K562 (cell line): ENCODE measurements around the gene PLCB3. TPM values are rescaled to one million over a fixed set of nuclear protein-coding genes. Genes with fewer than 3 reads are reported as not detected.

ENCODE experiments used
- CBX3 ChIP-seq, 2 experiments: IDR thresholded peaks; 1 replicate in 1 of 2; 2 replicates in 1 of 2; pipeline ENCODE4 v1.6.1; 2012; ENCODE audit warnings: inconsistent platforms in 2 of 2, low read length in 2 of 2, borderline replicate concordance in 1 of 2, control low read depth in 1 of 2
- CC2D1A ChIP-seq: fragments of 450-650 bp; IDR thresholded peaks from 2 replicates; pipeline ENCODE4 v1.6.1; 2017; ENCODE audit warnings: mild to moderate bottlenecking
- ESRRA ChIP-seq: fragments of 450-650 bp; IDR thresholded peaks from 2 replicates; pipeline ENCODE4 v1.6.1; 2014; ENCODE audit warnings: low read depth, mild to moderate bottlenecking, moderate library complexity, borderline replicate concordance
- MAFF ChIP-seq: IDR thresholded peaks from 2 replicates; pipeline ENCODE4 v1.6.1; 2012; ENCODE audit warnings: low read length, improper control_type of control experiment
- MXI1 ChIP-seq: IDR thresholded peaks from 2 replicates; pipeline ENCODE4 v1.6.1; 2011; ENCODE audit warnings: low read depth, mild to moderate bottlenecking, improper control_type of control experiment, low read length
- NFYB ChIP-seq: IDR thresholded peaks from 2 replicates; pipeline ENCODE4 v1.6.1; 2011; ENCODE audit warnings: mild to moderate bottlenecking, moderate library complexity; ENCODE audit not compliant: insufficient read length; ENCODE audit errors: extremely low read depth
- PRPF4 ChIP-seq: fragments of 200-400 bp; formaldehyde crosslinking; IDR thresholded peaks from one replicate; pipeline ENCODE4 v1.6.1; 2017; ENCODE audit warnings: low read length, low read depth, mild to moderate bottlenecking; ENCODE audit not compliant: insufficient read depth, poor library complexity, severe bottlenecking
- SAP30 ChIP-seq: fragments of 200-600 bp; sonication (generic); IDR thresholded peaks from 2 replicates; pipeline ENCODE4 v1.6.1; 2012; ENCODE audit warnings: borderline replicate concordance, low read depth, mild to moderate bottlenecking, moderate library complexity, low read length, control low read depth, inconsistent platforms; ENCODE audit not compliant: insufficient read depth, poor library complexity, severe bottlenecking
- WHSC1 ChIP-seq: IDR thresholded peaks from one replicate; pipeline ENCODE4 v1.6.1; 2012; ENCODE audit warnings: low read length, control low read depth, inconsistent platforms
- ZBTB11 ChIP-seq, 3 experiments: fragments of 200-800 bp in 1 of 3; fragments of 250-450 bp in 1 of 3; fragments of 450-650 bp in 1 of 3; sonication (Bioruptor Pico) in 1 of 3; sonication (Bioruptor generic) in 1 of 3; formaldehyde crosslinking in 1 of 3; IDR thresholded peaks; 2 replicates each; pipeline versions ENCODE4 v1.6.1 to v1.8.0; 2016 to 2022; ENCODE audit warnings: mild to moderate bottlenecking in 2 of 3, missing genetic modification characterization in 2 of 3, missing compliant biosample characterization in 1 of 3, moderate library complexity in 1 of 3
- ZEB2 ChIP-seq: fragments of 450-650 bp; IDR thresholded peaks from 2 replicates; pipeline ENCODE4 v1.6.1; 2016
- ZNF354B ChIP-seq: fragments of 250-450 bp; sonication (Bioruptor Pico); IDR thresholded peaks from 2 replicates; pipeline ENCODE4 v1.4.0; 2020
- ZNF696 ChIP-seq: fragments of 250-450 bp; sonication (Bioruptor Pico); conservative IDR thresholded peaks from 2 replicates; pipeline ENCODE4 v1.4.0; 2020; ENCODE audit warnings: mild to moderate bottlenecking, moderate library complexity
- ZZZ3 ChIP-seq: fragments of 450-650 bp; IDR thresholded peaks from 2 replicates; pipeline ENCODE4 v1.6.1; 2016; ENCODE audit warnings: antibody characterized with exemption, mild to moderate bottlenecking, moderate library complexity
- polyA plus RNA-seq, 8 experiments: library from polyadenylated mRNA; depleted of rRNA in 4 of 8; stranded (reverse) in 5 of 8; unstranded in 3 of 8; fragments of >200 nt; fragmentation: Nextera tagmentation in 2 of 8; fragmentation: Illumina TruSeq in 1 of 8; extraction: Ambion mirVana in 2 of 8; extraction: Trizol in 1 of 8; gene quantifications; 2 replicates each; pipeline versions ENCODE4 v1.2.1 to v1.2.3, GENCODE V29; 2011 to 2014; ENCODE audit warnings: inconsistent platforms in 1 of 8, missing spikeins in 1 of 8
- total RNA-seq, 7 experiments: library from RNA; depleted of rRNA in 6 of 7; stranded (reverse); fragments of >200 nt in 6 of 7; fragmentation: Illumina TruSeq in 2 of 7; extraction: Trizol in 2 of 7; gene quantifications; 2 replicates each; pipeline versions ENCODE4 v1.2.1 to v1.2.3, GENCODE V29; 2011 to 2021; ENCODE audit warnings: low replicate concordance in 1 of 7
- TF ChIP-seq, protein P1 (sequence below), 2 experiments: fragments of 450-650 bp in 1 of 2; sonication (generic) in 1 of 2; formaldehyde crosslinking; conservative IDR thresholded peaks; 2 replicates each; pipeline versions ENCODE4 v1.4.0 to v1.8.1; 2020 to 2022; ENCODE audit warnings: mild to moderate bottlenecking in 1 of 2, missing genetic modification reagents in 1 of 2
- TF ChIP-seq, protein P2 (sequence below): sonication (generic); formaldehyde crosslinking; IDR thresholded peaks from 2 replicates; pipeline ENCODE4 v1.9.0; 2022; ENCODE audit warnings: mild to moderate bottlenecking, missing genetic modification reagents
- TF ChIP-seq, protein P3 (sequence below): fragments of 450-650 bp; IDR thresholded peaks from 2 replicates; pipeline ENCODE4 v1.6.1; 2016
- TF ChIP-seq, protein P4 (sequence below): fragments of 450-650 bp; formaldehyde crosslinking; IDR thresholded peaks from 2 replicates; pipeline ENCODE4 v1.4.0; 2020; ENCODE audit warnings: mild to moderate bottlenecking, moderate library complexity

PLCB3 gene
- total and polyA plus RNA-seq, 9 of the 15 experiments (the other 6 are each of a cell fraction or from before 2014, with no cell fraction given), result 0.31 to 44.8 (median 14.6) TPM

- TF ChIP-seq SAP30 (no peak), ZZZ3 (no peak), ZNF354B (CRISPR knock-in tag) (no peak), CBX3 (IDR thresholded peaks at IDR 0.05; ENCODE audit: borderline replicate concordance in 1 of 2, low read length in 2 of 2) (no peak), CC2D1A (0 out of 2 replicates have a peak, but pooled peaks have one; percentile 12), NFYB (peak; percentile 32), ESRRA (no peak), ZBTB11 (CRISPR knock-in tag; IDR thresholded peaks at IDR 0.05) (peak in 2 of 3 experiments; percentile 39 to 92; a peak in 3 of 6 replicates), ZEB2 (no peak), WHSC1 (no peak), ZNF696 (no peak), MAFF (no peak), PRPF4 (no peak), MXI1 (peak; percentile 92)
- TF ChIP-seq, protein P1, sequence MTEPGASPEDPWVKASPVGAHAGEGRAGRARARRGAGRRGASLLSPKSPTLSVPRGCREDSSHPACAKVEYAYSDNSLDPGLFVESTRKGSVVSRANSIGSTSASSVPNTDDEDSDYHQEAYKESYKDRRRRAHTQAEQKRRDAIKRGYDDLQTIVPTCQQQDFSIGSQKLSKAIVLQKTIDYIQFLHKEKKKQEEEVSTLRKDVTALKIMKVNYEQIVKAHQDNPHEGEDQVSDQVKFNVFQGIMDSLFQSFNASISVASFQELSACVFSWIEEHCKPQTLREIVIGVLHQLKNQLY (CRISPR knock-in tag; conservative IDR thresholded peaks at IDR 0.05), result no peak
- TF ChIP-seq, protein P2, sequence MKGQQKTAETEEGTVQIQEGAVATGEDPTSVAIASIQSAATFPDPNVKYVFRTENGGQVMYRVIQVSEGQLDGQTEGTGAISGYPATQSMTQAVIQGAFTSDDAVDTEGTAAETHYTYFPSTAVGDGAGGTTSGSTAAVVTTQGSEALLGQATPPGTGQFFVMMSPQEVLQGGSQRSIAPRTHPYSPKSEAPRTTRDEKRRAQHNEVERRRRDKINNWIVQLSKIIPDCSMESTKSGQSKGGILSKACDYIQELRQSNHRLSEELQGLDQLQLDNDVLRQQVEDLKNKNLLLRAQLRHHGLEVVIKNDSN (CRISPR knock-in tag), result no peak
- TF ChIP-seq, protein P3, sequence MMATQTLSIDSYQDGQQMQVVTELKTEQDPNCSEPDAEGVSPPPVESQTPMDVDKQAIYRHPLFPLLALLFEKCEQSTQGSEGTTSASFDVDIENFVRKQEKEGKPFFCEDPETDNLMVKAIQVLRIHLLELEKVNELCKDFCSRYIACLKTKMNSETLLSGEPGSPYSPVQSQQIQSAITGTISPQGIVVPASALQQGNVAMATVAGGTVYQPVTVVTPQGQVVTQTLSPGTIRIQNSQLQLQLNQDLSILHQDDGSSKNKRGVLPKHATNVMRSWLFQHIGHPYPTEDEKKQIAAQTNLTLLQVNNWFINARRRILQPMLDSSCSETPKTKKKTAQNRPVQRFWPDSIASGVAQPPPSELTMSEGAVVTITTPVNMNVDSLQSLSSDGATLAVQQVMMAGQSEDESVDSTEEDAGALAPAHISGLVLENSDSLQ, result peak; percentile 98
- TF ChIP-seq, protein P4, sequence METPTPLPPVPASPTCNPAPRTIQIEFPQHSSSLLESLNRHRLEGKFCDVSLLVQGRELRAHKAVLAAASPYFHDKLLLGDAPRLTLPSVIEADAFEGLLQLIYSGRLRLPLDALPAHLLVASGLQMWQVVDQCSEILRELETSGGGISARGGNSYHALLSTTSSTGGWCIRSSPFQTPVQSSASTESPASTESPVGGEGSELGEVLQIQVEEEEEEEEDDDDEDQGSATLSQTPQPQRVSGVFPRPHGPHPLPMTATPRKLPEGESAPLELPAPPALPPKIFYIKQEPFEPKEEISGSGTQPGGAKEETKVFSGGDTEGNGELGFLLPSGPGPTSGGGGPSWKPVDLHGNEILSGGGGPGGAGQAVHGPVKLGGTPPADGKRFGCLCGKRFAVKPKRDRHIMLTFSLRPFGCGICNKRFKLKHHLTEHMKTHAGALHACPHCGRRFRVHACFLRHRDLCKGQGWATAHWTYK, result 0 out of 2 replicates have a peak, but pooled peaks have one; percentile 34
Measured at GRCh38 chr11:64284048-64284961, 33.0 kb downstream of the PLCB3 start, which contains the start of gene BAD (continued).
